Stimulated activated CD8-positive, alpha-beta memory T cell treated with anti-CD3 and anti-CD28 coated beads, Interleukin-15, amount 100 ng/mL, for 24 hours (primary cell): ENCODE data around the gene THOP1.

Source experiments
- DNase-seq: peaks from one replicate; pipeline ENCODE4 v3.0.0-alpha.2; 2020; ENCODE audit warnings: low read depth

The THOP1 gene

GRCh38 chr19:2854849-2855248, 69.5 kb downstream of the THOP1 start:
- DNase-seq, result no peak

GRCh38 chr19:2856457-2857050, 71.3 kb downstream of the THOP1 start:
- DNase-seq, result no peak

GRCh38 chr19:2858864-2859263, 73.6 kb downstream of the THOP1 start:
- DNase-seq, result no peak

- DNase-seq, result no peak
Measured at GRCh38 chr19:2863816-2864215, 78.5 kb downstream of the THOP1 start.
